ENCODE results near the gene ZNF492. TPM values are rescaled to one million over a fixed set of nuclear protein-coding genes. Genes with fewer than 3 reads are reported as not detected.

ZNF492 gene
- total and polyA plus RNA-seq, 4 donors: 0.08 to 0.80 (median 0.10) TPM

- Histone ChIP-seq H3K9ac (ENCODE audit: insufficient read depth in 1 of 2, low read length in 2 of 2) (no peak overlapping the region), H3K36me3 (ENCODE audit: control insufficient read depth in 4 of 4, insufficient read depth in 4 of 4, low read length in 4 of 4) (no peaks in the 10 kb centered on the region), H3K27me3 (ENCODE audit: control insufficient read depth in 3 of 3, insufficient read depth in 3 of 3, low read length in 2 of 3) (no peaks in the 10 kb centered on the region), H3K4me3 (no peak overlapping the region), H3K27ac (ENCODE audit: low read depth in 1 of 2, low read length in 1 of 2) (no peak overlapping the region), H3K9me3 (ENCODE audit: control insufficient read depth in 4 of 4, insufficient read depth in 3 of 4, low read length in 3 of 4) (peaks cover 0 to 23% (median 1%) of the 10 kb centered on the region in 4 donors), H3K4me1 (ENCODE audit: control insufficient read depth in 5 of 5, insufficient read depth in 5 of 5, low read length in 5 of 5) (no peaks in the 10 kb centered on the region)
- no peak for TF ChIP-seq CTCF (IDR thresholded peaks at IDR 0.05; ENCODE audit: control extremely low read depth, extremely low read depth)
- 80 to 82% methylated on average over 7 of the region's 7 CpGs for WGBS, 2 donors
- ATAC-seq (ENCODE audit: insufficient read depth, low FRiP score) (no peak), DNase-seq (no peak)
These were observed 25.7 kb upstream of the ZNF492 start for GRCh38 chr19:22608441-22608840.

GRCh38 chr19:22609630-22610029 is 24.5 kb upstream of the ZNF492 start:
- Histone ChIP-seq H3K27me3 (ENCODE audit: control insufficient read depth in 3 of 3, insufficient read depth in 3 of 3, low read length in 2 of 3) (no peaks in the 10 kb centered on the region), H3K9ac (ENCODE audit: insufficient read depth in 1 of 2, low read length in 2 of 2) (no peak overlapping the region), H3K27ac (ENCODE audit: low read depth in 1 of 2, low read length in 1 of 2) (no peak overlapping the region), H3K4me1 (ENCODE audit: control insufficient read depth in 5 of 5, insufficient read depth in 5 of 5, low read length in 5 of 5) (no peaks in the 10 kb centered on the region), H3K4me3 (no peak overlapping the region), H3K36me3 (ENCODE audit: control insufficient read depth in 4 of 4, insufficient read depth in 4 of 4, low read length in 4 of 4) (no peaks in the 10 kb centered on the region), H3K9me3 (ENCODE audit: control insufficient read depth in 4 of 4, insufficient read depth in 3 of 4, low read length in 3 of 4) (peaks cover 0 to 19% (median 1%) of the 10 kb centered on the region in 4 donors)
- DNase-seq: no peak
- TF ChIP-seq CTCF (IDR thresholded peaks at IDR 0.05; ENCODE audit: control extremely low read depth, extremely low read depth): no peak
- no peak for ATAC-seq (ENCODE audit: insufficient read depth, low FRiP score)
- 75 to 87% methylated on average over 4 of the region's 4 CpGs for WGBS, 2 donors

GRCh38 chr19:22610121-22610520 is 24.0 kb upstream of the ZNF492 start:
- 65 to 79% methylated on average over 2 of the region's 2 CpGs for WGBS, 2 donors
- Histone ChIP-seq H3K9ac (ENCODE audit: insufficient read depth in 1 of 2, low read length in 2 of 2) (no peak overlapping the region), H3K27ac (ENCODE audit: low read depth in 1 of 2, low read length in 1 of 2) (no peak overlapping the region), H3K4me1 (ENCODE audit: control insufficient read depth in 5 of 5, insufficient read depth in 5 of 5, low read length in 5 of 5) (no peaks in the 10 kb centered on the region), H3K36me3 (ENCODE audit: control insufficient read depth in 4 of 4, insufficient read depth in 4 of 4, low read length in 4 of 4) (no peaks in the 10 kb centered on the region), H3K4me3 (no peak overlapping the region), H3K27me3 (ENCODE audit: control insufficient read depth in 3 of 3, insufficient read depth in 3 of 3, low read length in 2 of 3) (no peaks in the 10 kb centered on the region), H3K9me3 (ENCODE audit: control insufficient read depth in 4 of 4, insufficient read depth in 3 of 4, low read length in 3 of 4) (peaks cover 0 to 19% (median 1%) of the 10 kb centered on the region in 4 donors)
- DNase-seq (peak in 1 of 3 donors; percentile 2), ATAC-seq (ENCODE audit: insufficient read depth, low FRiP score) (no peak)
- TF ChIP-seq CTCF (IDR thresholded peaks at IDR 0.05; ENCODE audit: control extremely low read depth, extremely low read depth): no peak

GRCh38 chr19:22612316-22612715 is 21.8 kb upstream of the ZNF492 start:
- DNase-seq (peak in 1 of 3 donors; percentile 8), ATAC-seq (ENCODE audit: insufficient read depth, low FRiP score) (no peak)
- H3K36me3 ChIP-seq (ENCODE audit: control insufficient read depth in 4 of 4, insufficient read depth in 4 of 4, low read length in 4 of 4): no peaks in the 10 kb centered on the region
- TF ChIP-seq CTCF (IDR thresholded peaks at IDR 0.05; ENCODE audit: control extremely low read depth, extremely low read depth): no peak
- no peak overlapping the region for H3K4me3 ChIP-seq
- H3K9ac ChIP-seq (ENCODE audit: insufficient read depth in 1 of 2, low read length in 2 of 2): no peak overlapping the region
- H3K27ac ChIP-seq (ENCODE audit: low read depth in 1 of 2, low read length in 1 of 2): no peak overlapping the region
- no peaks in the 10 kb centered on the region for H3K27me3 ChIP-seq (ENCODE audit: control insufficient read depth in 3 of 3, insufficient read depth in 3 of 3, low read length in 2 of 3)
- 64 to 80% methylated on average over 1 of the region's 1 CpG for WGBS, 2 donors
- no peaks in the 10 kb centered on the region for H3K4me1 ChIP-seq (ENCODE audit: control insufficient read depth in 5 of 5, insufficient read depth in 5 of 5, low read length in 5 of 5)
- H3K9me3 ChIP-seq (ENCODE audit: control insufficient read depth in 4 of 4, insufficient read depth in 3 of 4, low read length in 3 of 4): peaks cover 0 to 24% (median 1%) of the 10 kb centered on the region in 4 donors
